Measurements from ENCODE around the gene TSEN15. TPM values are rescaled to one million over a fixed set of nuclear protein-coding genes. Genes with fewer than 3 reads are reported as not detected.

TSEN15 gene
- total RNA-seq: 10 to 100 TPM; 14.8 to 24.7 (median 21.3) TPM

- Histone ChIP-seq H3K27ac (peak within 1 kb of the TSS; percentile 78), H3K4me3 (peak within 1 kb of the TSS; percentile 89), H3K36me3 (no peaks in the 10 kb centered on the region), H3K27me3 (no peaks in the 10 kb centered on the region), H3K9me3 (no peaks in the 10 kb centered on the region), H3K4me1 (peaks cover 29% of the 10 kb centered on the region)
- under 1% methylated on average over 41 of the region's 54 CpGs for WGBS
- peak in 1 of 3 donors; percentile 41 for TF ChIP-seq POLR2AphosphoS5 (IDR thresholded peaks at IDR 0.05)
- TF ChIP-seq, protein P1, sequence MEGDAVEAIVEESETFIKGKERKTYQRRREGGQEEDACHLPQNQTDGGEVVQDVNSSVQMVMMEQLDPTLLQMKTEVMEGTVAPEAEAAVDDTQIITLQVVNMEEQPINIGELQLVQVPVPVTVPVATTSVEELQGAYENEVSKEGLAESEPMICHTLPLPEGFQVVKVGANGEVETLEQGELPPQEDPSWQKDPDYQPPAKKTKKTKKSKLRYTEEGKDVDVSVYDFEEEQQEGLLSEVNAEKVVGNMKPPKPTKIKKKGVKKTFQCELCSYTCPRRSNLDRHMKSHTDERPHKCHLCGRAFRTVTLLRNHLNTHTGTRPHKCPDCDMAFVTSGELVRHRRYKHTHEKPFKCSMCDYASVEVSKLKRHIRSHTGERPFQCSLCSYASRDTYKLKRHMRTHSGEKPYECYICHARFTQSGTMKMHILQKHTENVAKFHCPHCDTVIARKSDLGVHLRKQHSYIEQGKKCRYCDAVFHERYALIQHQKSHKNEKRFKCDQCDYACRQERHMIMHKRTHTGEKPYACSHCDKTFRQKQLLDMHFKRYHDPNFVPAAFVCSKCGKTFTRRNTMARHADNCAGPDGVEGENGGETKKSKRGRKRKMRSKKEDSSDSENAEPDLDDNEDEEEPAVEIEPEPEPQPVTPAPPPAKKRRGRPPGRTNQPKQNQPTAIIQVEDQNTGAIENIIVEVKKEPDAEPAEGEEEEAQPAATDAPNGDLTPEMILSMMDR (IDR thresholded peaks at IDR 0.05): no peak
- peak; percentile 78 to 86 for DNase-seq (ENCODE audit: low spot score in 2 of 2)
These were observed at the start of gene TSEN15 for GRCh38 chr1:184051485-184052193. TSEN15 (plus strand) TSS chr1:184051730; CDS start chr1:184051756, 26 bp downstream.

GRCh38 chr1:184002071-184002470, 49.5 kb upstream of the TSEN15 start:
- no peaks in the 10 kb centered on the region for H3K27me3 ChIP-seq
- H3K4me1 ChIP-seq: no peaks in the 10 kb centered on the region
- H3K4me3 ChIP-seq: no peak overlapping the region
- H3K27ac ChIP-seq: no peak overlapping the region
- no peaks in the 10 kb centered on the region for H3K36me3 ChIP-seq
- TF ChIP-seq EP300 (IDR thresholded peaks at IDR 0.05) (no peak), POLR2A (IDR thresholded peaks at IDR 0.05) (no peak), POLR2AphosphoS5 (IDR thresholded peaks at IDR 0.05) (no peak)
- TF ChIP-seq, protein P1 (IDR thresholded peaks at IDR 0.05): no peak
- no peak for DNase-seq (ENCODE audit: low spot score in 2 of 2)
- WGBS: 68% methylated on average over 2 of the region's 2 CpGs
- no peaks in the 10 kb centered on the region for H3K9me3 ChIP-seq

GRCh38 chr1:184004935-184005334, 46.6 kb upstream of the TSEN15 start:
- H3K27ac ChIP-seq: no peak overlapping the region
- no peak for TF ChIP-seq POLR2A (IDR thresholded peaks at IDR 0.05)
- TF ChIP-seq EP300 (IDR thresholded peaks at IDR 0.05): no peak
- no peak for TF ChIP-seq POLR2AphosphoS5 (IDR thresholded peaks at IDR 0.05)
- TF ChIP-seq, protein P1 (IDR thresholded peaks at IDR 0.05): no peak
- H3K4me1 ChIP-seq: no peaks in the 10 kb centered on the region
- H3K9me3 ChIP-seq: no peaks in the 10 kb centered on the region
- H3K4me3 ChIP-seq: no peak overlapping the region
- H3K36me3 ChIP-seq: no peaks in the 10 kb centered on the region
- H3K27me3 ChIP-seq: no peaks in the 10 kb centered on the region
- 78% methylated on average over 4 of the region's 4 CpGs for WGBS
- DNase-seq (ENCODE audit: low spot score in 2 of 2): no peak

GRCh38 chr1:184005506-184005905, 46.0 kb upstream of the TSEN15 start:
- H3K4me1 ChIP-seq: no peaks in the 10 kb centered on the region
- H3K27ac ChIP-seq: no peak overlapping the region
- WGBS: 86% methylated on average over 4 of the region's 4 CpGs
- no peaks in the 10 kb centered on the region for H3K27me3 ChIP-seq
- H3K9me3 ChIP-seq: no peaks in the 10 kb centered on the region
- no peak for DNase-seq (ENCODE audit: low spot score in 2 of 2)
- H3K4me3 ChIP-seq: no peak overlapping the region
- no peaks in the 10 kb centered on the region for H3K36me3 ChIP-seq
- TF ChIP-seq, protein P1 (IDR thresholded peaks at IDR 0.05): no peak
- no peak for TF ChIP-seq POLR2A (IDR thresholded peaks at IDR 0.05)
- no peak for TF ChIP-seq EP300 (IDR thresholded peaks at IDR 0.05)
- TF ChIP-seq POLR2AphosphoS5 (IDR thresholded peaks at IDR 0.05): no peak

GRCh38 chr1:184010788-184011187, 40.7 kb upstream of the TSEN15 start:
- 64% methylated on average over 2 of the region's 2 CpGs for WGBS
- TF ChIP-seq POLR2A (IDR thresholded peaks at IDR 0.05): no peak
- DNase-seq (ENCODE audit: low spot score in 2 of 2): no peak
- no peaks in the 10 kb centered on the region for H3K9me3 ChIP-seq
- no peaks in the 10 kb centered on the region for H3K27me3 ChIP-seq
- H3K4me3 ChIP-seq: no peak overlapping the region
- no peak overlapping the region for H3K27ac ChIP-seq
- no peaks in the 10 kb centered on the region for H3K4me1 ChIP-seq
- no peaks in the 10 kb centered on the region for H3K36me3 ChIP-seq

GRCh38 chr1:184012187-184012586, 39.3 kb upstream of the TSEN15 start:
- Histone ChIP-seq H3K27ac (no peak overlapping the region), H3K4me1 (no peaks in the 10 kb centered on the region), H3K27me3 (no peaks in the 10 kb centered on the region), H3K4me3 (no peak overlapping the region), H3K36me3 (no peaks in the 10 kb centered on the region), H3K9me3 (no peaks in the 10 kb centered on the region)
- DNase-seq (ENCODE audit: low spot score in 2 of 2): no peak
- TF ChIP-seq POLR2AphosphoS5 (IDR thresholded peaks at IDR 0.05) (no peak), POLR2A (IDR thresholded peaks at IDR 0.05) (no peak), EP300 (IDR thresholded peaks at IDR 0.05) (no peak)
- TF ChIP-seq, protein P1 (IDR thresholded peaks at IDR 0.05): no peak

Data from suprapubic skin (tissue), 4 donors.